Testis (tissue), 2 donors: ENCODE results near the gene STK32A.

Experiments used
- CTCF ChIP-seq, 3 experiments: fragments of 450-650 bp in 2 of 3; fragments of 200-600 bp in 1 of 3; sonication (generic) in 1 of 3; IDR thresholded peaks; one replicate each; pipeline ENCODE4 v1.5.1; 2016 to 2019; ENCODE audit warnings: antibody characterized with exemption in 3 of 3, mild to moderate bottlenecking in 2 of 3, moderate library complexity in 1 of 3
- POLR2A ChIP-seq: fragments of 450-650 bp; IDR thresholded peaks from one replicate; pipeline ENCODE4 v1.6.1; 2017; ENCODE audit warnings: antibody characterized with exemption, mild to moderate bottlenecking, moderate library complexity

- TF ChIP-seq CTCF (IDR thresholded peaks at IDR 0.05) (no peak), POLR2A (no peak)
These were observed 8.9 kb upstream of the STK32A start for GRCh38 chr5:147225938-147226337.
